WTC11 (cell line): ENCODE measurements around the gene CWF19L2. TPM values are rescaled to one million over a fixed set of nuclear protein-coding genes. Genes with fewer than 3 reads are reported as not detected.
"Not testable (repeated sequence)": the region's sequence is repeated elsewhere in the genome, so short reads cannot be mapped to it uniquely, and the experiment has no call there.

Experiments used
- ATAC-seq: fragments of 200-7000 bp; cut with Tn5 transposase; 2 replicates; pipeline ENCODE4 v1.10.0; 2021; ENCODE audit warnings: mild to moderate bottlenecking, moderate library complexity
- CTCF ChIA-PET: fragments of 300-600 bp; sonication (Branson Sonifier 250); formaldehyde crosslinking; loops from one replicate; lab custom pipeline; 2021; ENCODE audit warnings: antibody characterized with exemption; lab: Charles Lee
- POLR2A ChIA-PET: fragments of 350-600 bp; sonication (Branson Sonifier 250); formaldehyde crosslinking; loops from one replicate; lab custom pipeline; 2021; ENCODE audit warnings: antibody characterized with exemption; lab: Charles Lee
- DNase-seq: peaks from one replicate; pipeline ENCODE4 v3.0.0; 2021; ENCODE audit warnings: low spot score
- H3K27ac Mint-ChIP-seq: 2 replicates; pipeline ENCODE4 v1.8.0; 2021; ENCODE audit warnings: mixed read lengths
- H3K27me3 Mint-ChIP-seq: 2 replicates; pipeline ENCODE4 v1.8.0; 2021; ENCODE audit warnings: low read depth, mild to moderate bottlenecking, moderate library complexity, mixed read lengths
- H3K36me3 Mint-ChIP-seq: 2 replicates; pipeline ENCODE4 v1.8.0; 2021; ENCODE audit warnings: mixed read lengths
- H3K4me1 Mint-ChIP-seq: 2 replicates; pipeline ENCODE4 v1.8.0; 2022; ENCODE audit warnings: mixed read lengths
- H3K4me3 Mint-ChIP-seq: 2 replicates; pipeline ENCODE4 v1.8.0; 2021; ENCODE audit warnings: mild to moderate bottlenecking, moderate library complexity, mixed read lengths
- H3K9me3 Mint-ChIP-seq: 2 replicates; pipeline ENCODE4 v1.8.0; 2021; ENCODE audit warnings: mixed read lengths
- AR ChIP-seq: fragments of 250-450 bp; sonication (Bioruptor Pico); IDR thresholded peaks from 2 replicates; pipeline ENCODE4 v1.9.0; 2021; ENCODE audit warnings: mild to moderate bottlenecking
- ATF3 ChIP-seq: sonication (generic); formaldehyde crosslinking; conservative IDR thresholded peaks from 2 replicates; pipeline ENCODE4 v1.8.1; 2022; ENCODE audit warnings: mild to moderate bottlenecking, missing genetic modification reagents
- E2F5 ChIP-seq: sonication (generic); formaldehyde crosslinking; IDR thresholded peaks from 2 replicates; pipeline ENCODE4 v1.8.1; 2022; ENCODE audit warnings: mild to moderate bottlenecking, moderate library complexity, missing genetic modification reagents
- ERG ChIP-seq: fragments of 250-450 bp; sonication (Bioruptor Pico); IDR thresholded peaks from 2 replicates; pipeline ENCODE4 v1.8.0; 2021; ENCODE audit warnings: mild to moderate bottlenecking
- JUN ChIP-seq: sonication (generic); formaldehyde crosslinking; IDR thresholded peaks from 2 replicates; pipeline ENCODE4 v1.8.0; 2023; ENCODE audit warnings: mild to moderate bottlenecking, missing genetic modification reagents
- KAT7 ChIP-seq: sonication (generic); formaldehyde crosslinking; IDR thresholded peaks from 2 replicates; pipeline ENCODE4 v1.8.1; 2023; ENCODE audit warnings: missing genetic modification reagents, mild to moderate bottlenecking, borderline replicate concordance
- NFATC4 ChIP-seq: fragments of 250-450 bp; sonication (Bioruptor Pico); IDR thresholded peaks from 2 replicates; pipeline ENCODE4 v1.9.0; 2021; ENCODE audit warnings: mild to moderate bottlenecking
- NR2C2 ChIP-seq: sonication (generic); formaldehyde crosslinking; IDR thresholded peaks from 2 replicates; pipeline ENCODE4 v1.8.0; 2022; ENCODE audit warnings: mild to moderate bottlenecking, missing genetic modification reagents
- OVOL2 ChIP-seq: fragments of 250-450 bp; sonication (Bioruptor Pico); IDR thresholded peaks from 2 replicates; pipeline ENCODE4 v1.9.0; 2021; ENCODE audit warnings: mild to moderate bottlenecking, borderline replicate concordance
- TCF7 ChIP-seq: sonication (generic); formaldehyde crosslinking; IDR thresholded peaks from 2 replicates; pipeline ENCODE4 v1.8.0; 2022; ENCODE audit warnings: mild to moderate bottlenecking, low read depth, missing genetic modification reagents, moderate library complexity
- TP53 ChIP-seq: sonication (generic); formaldehyde crosslinking; IDR thresholded peaks from 2 replicates; pipeline ENCODE4 v1.8.1; 2023; ENCODE audit warnings: mild to moderate bottlenecking, missing genetic modification reagents
- ZNF317 ChIP-seq: sonication (generic); formaldehyde crosslinking; IDR thresholded peaks from 2 replicates; pipeline ENCODE4 v1.8.1; 2023; ENCODE audit warnings: low read depth, mild to moderate bottlenecking, moderate library complexity, missing genetic modification reagents, borderline replicate concordance
- total RNA-seq: library from RNA; stranded (reverse); gene quantifications from 3 replicates; pipeline ENCODE4 v1.2.3, GENCODE V29; 2021
- TF ChIP-seq, protein P1 (sequence below): sonication (generic); formaldehyde crosslinking; conservative IDR thresholded peaks from 2 replicates; pipeline ENCODE4 v1.8.1; 2023; ENCODE audit warnings: mild to moderate bottlenecking, low read depth, missing genetic modification reagents, moderate library complexity

The CWF19L2 gene
- total RNA-seq, 1 experiment from 2014 or later, result 16.2 TPM

- TF ChIP-seq AR (CRISPR knock-in tag), result no peak
- no peak for TF ChIP-seq TCF7 (CRISPR knock-in tag)
Observed at GRCh38 chr11:107427569-107428180, 29.9 kb downstream of the CWF19L2 start (continued).

- Mint-ChIP-seq H3K27ac (no peak overlapping the region), H3K9me3 (no peaks in the 10 kb centered on the region), H3K27me3 (no peaks in the 10 kb centered on the region), H3K4me1 (no peaks in the 10 kb centered on the region), H3K4me3 (no peak overlapping the region), H3K36me3 (peaks cover 5% of the 10 kb centered on the region)
- DNase-seq (no peak), ATAC-seq (no peak)
- TF ChIP-seq OVOL2 (no peak), KAT7 (CRISPR knock-in tag) (no peak), TP53 (no peak), NR2C2 (CRISPR knock-in tag) (no peak), ATF3 (CRISPR knock-in tag) (no peak), E2F5 (CRISPR knock-in tag) (no peak), ZNF317 (CRISPR knock-in tag) (no peak), NFATC4 (CRISPR knock-in tag) (no peak)
- TF ChIP-seq, protein P1, sequence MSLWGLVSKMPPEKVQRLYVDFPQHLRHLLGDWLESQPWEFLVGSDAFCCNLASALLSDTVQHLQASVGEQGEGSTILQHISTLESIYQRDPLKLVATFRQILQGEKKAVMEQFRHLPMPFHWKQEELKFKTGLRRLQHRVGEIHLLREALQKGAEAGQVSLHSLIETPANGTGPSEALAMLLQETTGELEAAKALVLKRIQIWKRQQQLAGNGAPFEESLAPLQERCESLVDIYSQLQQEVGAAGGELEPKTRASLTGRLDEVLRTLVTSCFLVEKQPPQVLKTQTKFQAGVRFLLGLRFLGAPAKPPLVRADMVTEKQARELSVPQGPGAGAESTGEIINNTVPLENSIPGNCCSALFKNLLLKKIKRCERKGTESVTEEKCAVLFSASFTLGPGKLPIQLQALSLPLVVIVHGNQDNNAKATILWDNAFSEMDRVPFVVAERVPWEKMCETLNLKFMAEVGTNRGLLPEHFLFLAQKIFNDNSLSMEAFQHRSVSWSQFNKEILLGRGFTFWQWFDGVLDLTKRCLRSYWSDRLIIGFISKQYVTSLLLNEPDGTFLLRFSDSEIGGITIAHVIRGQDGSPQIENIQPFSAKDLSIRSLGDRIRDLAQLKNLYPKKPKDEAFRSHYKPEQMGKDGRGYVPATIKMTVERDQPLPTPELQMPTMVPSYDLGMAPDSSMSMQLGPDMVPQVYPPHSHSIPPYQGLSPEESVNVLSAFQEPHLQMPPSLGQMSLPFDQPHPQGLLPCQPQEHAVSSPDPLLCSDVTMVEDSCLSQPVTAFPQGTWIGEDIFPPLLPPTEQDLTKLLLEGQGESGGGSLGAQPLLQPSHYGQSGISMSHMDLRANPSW (CRISPR knock-in tag), result no peak
- ChIA-PET CTCF (no interaction called here), POLR2A (no interaction called here)
Observed at GRCh38 chr11:107413352-107413751, 44.3 kb downstream of the CWF19L2 start.

- CTCF ChIA-PET, result interaction anchor here (1.8 kb wide), 1 partner anchor 11 kb away, joined by 5 read pairs; no protein-coding TSS in a partner anchor
- ATAC-seq, result no peak
- POLR2A ChIA-PET, result no interaction called here
Observed at GRCh38 chr11:107408762-107409211, 48.8 kb downstream of the CWF19L2 start.

GRCh38 chr11:107405260-107405659 is 52.4 kb downstream of the CWF19L2 start:
- ChIA-PET CTCF (no interaction called here), POLR2A (no interaction called here)
- Mint-ChIP-seq H3K27me3 (no peaks in the 10 kb centered on the region), H3K36me3 (peaks cover 16% of the 10 kb centered on the region), H3K9me3 (peaks cover 10% of the 10 kb centered on the region), H3K4me1 (no peaks in the 10 kb centered on the region), H3K27ac (no peak overlapping the region), H3K4me3 (no peak overlapping the region)
- DNase-seq (no peak), ATAC-seq (no peak)
- TF ChIP-seq ERG (no peak), TCF7 (CRISPR knock-in tag) (no peak)

More at GRCh38 chr11:107408762-107409211, 48.8 kb downstream of the CWF19L2 start:
- H3K9me3 Mint-ChIP-seq, result peaks cover under 1% of the 10 kb centered on the region
- H3K27me3 Mint-ChIP-seq, result no peaks in the 10 kb centered on the region
- DNase-seq, result no peak
- H3K36me3 Mint-ChIP-seq, result peaks cover 4% of the 10 kb centered on the region
- no peak overlapping the region for H3K4me3 Mint-ChIP-seq
- H3K4me1 Mint-ChIP-seq, result no peaks in the 10 kb centered on the region
- TF ChIP-seq JUN (CRISPR knock-in tag), result no peak
- no peak overlapping the region for H3K27ac Mint-ChIP-seq

- H3K27me3 Mint-ChIP-seq, H3K4me3 Mint-ChIP-seq, POLR2A ChIA-PET, DNase-seq, ATAC-seq, H3K27ac Mint-ChIP-seq, CTCF ChIA-PET: not testable (repeated sequence)
- H3K9me3 Mint-ChIP-seq, result peaks cover 33% of the 10 kb centered on the region
- peaks cover 34% of the 10 kb centered on the region for H3K36me3 Mint-ChIP-seq
- H3K4me1 Mint-ChIP-seq, result peaks cover 22% of the 10 kb centered on the region
Observed at GRCh38 chr11:107401131-107401530, 56.5 kb downstream of the CWF19L2 start.
